OCI-LY7 (cell line): ENCODE data around the gene ANKRD36.
A peak's percentile ranks its signal among the peaks of the same experiment; 100 is the strongest.

ENCODE experiments used
- EZH2phosphoT487 ChIP-seq: fragments of 200-600 bp; sonication (generic); IDR thresholded peaks from 2 replicates; pipeline ENCODE4 v1.6.1; 2018; ENCODE audit warnings: low read depth, borderline replicate concordance, mild to moderate bottlenecking, mixed run types, antibody characterized with exemption, low read length, moderate library complexity, mixed read lengths
- TF ChIP-seq, protein P1 (sequence below): fragments of 200-600 bp; sonication (generic); conservative IDR thresholded peaks from 2 replicates; pipeline ENCODE4 v1.5.1; 2014; ENCODE audit warnings: mild to moderate bottlenecking, antibody characterized with exemption, low read length, moderate library complexity, mixed read lengths

DNA sequence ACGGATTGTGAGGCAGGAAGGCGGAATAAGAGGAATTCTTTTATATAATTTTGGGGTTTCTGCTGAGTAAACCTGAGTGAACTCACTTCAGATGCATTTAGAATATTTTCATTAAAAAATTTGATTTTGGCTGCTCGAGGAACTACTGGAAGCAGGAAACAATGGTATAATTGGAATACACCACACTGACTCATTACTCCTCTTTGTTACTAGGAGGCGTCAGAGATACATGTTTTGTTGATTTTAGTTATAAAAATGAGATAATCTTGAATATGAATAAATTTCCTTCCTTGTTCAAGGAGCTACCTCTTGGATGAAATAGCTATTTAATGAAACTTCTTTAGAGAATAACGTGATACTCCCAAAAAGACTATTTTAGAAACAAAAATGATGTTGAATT, 97.4 kb downstream of the ANKRD36 start:
- TF ChIP-seq, protein P1, sequence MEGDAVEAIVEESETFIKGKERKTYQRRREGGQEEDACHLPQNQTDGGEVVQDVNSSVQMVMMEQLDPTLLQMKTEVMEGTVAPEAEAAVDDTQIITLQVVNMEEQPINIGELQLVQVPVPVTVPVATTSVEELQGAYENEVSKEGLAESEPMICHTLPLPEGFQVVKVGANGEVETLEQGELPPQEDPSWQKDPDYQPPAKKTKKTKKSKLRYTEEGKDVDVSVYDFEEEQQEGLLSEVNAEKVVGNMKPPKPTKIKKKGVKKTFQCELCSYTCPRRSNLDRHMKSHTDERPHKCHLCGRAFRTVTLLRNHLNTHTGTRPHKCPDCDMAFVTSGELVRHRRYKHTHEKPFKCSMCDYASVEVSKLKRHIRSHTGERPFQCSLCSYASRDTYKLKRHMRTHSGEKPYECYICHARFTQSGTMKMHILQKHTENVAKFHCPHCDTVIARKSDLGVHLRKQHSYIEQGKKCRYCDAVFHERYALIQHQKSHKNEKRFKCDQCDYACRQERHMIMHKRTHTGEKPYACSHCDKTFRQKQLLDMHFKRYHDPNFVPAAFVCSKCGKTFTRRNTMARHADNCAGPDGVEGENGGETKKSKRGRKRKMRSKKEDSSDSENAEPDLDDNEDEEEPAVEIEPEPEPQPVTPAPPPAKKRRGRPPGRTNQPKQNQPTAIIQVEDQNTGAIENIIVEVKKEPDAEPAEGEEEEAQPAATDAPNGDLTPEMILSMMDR: peak; percentile 39; the same call in 1 of the 2 replicates
- no peak for TF ChIP-seq EZH2phosphoT487
